GM20000 (cell line): ENCODE data around the gene ATL1.
A peak's percentile ranks its signal among the peaks of the same experiment; 100 is the strongest.
"Not testable (repeated sequence)": the region's sequence is repeated elsewhere in the genome, so short reads cannot be mapped to it uniquely, and the experiment has no call there.

Experiments
- DNase-seq: peaks from one replicate; pipeline ENCODE4 v3.0.0; 2012; ENCODE audit warnings: low spot score
- CTCF ChIP-seq: IDR thresholded peaks from 2 replicates; pipeline ENCODE4 v1.5.1; 2012; ENCODE audit warnings: mild to moderate bottlenecking, control low read depth; ENCODE audit errors: extremely low read depth, missing control alignments

Gene ATL1

GRCh38 chr14:50657753-50658152, 97.8 kb downstream of the ATL1 start:
- DNase-seq = no peak
- no peak for TF ChIP-seq CTCF

DNA sequence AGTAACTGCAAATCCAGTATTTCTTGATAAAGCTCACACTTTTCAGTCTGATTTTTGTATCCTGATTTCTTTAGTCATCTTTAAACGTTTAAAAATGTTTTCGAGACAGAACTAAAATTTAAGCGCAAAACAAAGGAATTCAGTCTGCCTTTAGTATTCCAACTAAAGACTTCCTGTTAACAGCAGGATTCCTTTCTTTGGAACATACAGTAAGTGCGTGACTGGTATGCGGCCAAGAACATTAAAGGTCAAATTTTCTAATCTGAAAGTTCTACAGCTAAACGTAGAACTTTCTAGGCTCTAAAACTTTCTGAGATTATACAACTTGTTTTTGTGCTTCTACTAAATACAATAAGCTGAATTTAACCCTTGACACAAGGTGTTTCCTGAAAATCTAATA, 98.3 kb downstream of the ATL1 start:
- no peak for DNase-seq

DNA sequence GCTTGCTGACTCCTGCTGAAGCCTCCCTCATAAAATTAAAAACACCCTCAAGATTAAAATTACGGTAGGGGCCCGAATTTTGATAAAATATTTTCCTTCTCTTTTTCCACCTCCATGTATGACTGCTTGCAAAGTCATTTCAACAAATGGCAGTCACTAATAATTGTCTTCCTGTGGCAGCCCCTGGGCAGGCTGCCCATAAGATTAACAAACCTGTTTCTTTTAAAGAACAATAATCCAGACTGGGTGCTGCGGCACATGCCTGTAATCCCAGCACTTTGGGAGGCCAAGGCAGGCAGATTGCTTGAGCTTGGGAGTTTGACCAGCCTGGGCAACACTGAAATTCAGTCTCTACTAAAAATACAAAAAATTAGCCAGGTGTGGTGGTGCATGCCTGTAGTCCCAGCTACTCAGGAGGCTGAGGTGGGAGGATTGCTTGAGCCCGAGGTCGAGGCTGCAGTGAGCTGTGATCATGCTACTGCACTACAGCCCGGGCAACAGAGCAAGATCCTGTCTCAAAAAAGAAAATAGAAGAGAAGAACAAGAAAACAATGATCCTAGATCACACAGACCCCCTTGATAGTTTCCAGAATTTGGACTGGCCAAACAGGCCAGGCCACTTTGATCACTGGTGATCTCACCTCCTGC, 99.5 kb downstream of the ATL1 start:
- DNase-seq = no peak
- TF ChIP-seq CTCF = no peak

More for the DNA sequence above, 98.3 kb downstream of the ATL1 start:
- TF ChIP-seq CTCF = no peak

- DNase-seq = not testable (repeated sequence)
Observed at GRCh38 chr14:50664579-50664978, 104.6 kb downstream of the ATL1 start.

DNA sequence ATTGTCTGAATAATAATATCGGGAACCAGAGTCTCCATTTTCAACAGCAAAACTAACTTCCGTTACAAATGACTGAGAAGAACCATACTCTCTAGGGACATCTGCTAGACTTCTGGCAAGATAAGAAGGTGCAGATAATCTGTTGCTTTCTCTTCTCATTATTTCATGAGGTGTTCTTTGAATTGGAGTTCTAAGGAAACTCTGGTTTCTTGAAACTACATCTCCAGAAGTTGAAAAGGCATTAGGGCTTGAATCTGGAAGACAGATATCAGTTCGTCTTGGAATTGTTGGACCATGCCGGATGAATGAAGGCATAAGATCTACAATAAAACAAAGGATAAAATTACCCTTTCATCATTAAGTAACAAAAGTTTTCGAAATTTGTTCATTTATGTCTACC, 105.4 kb downstream of the ATL1 start:
- not testable (repeated sequence) for DNase-seq

GRCh38 chr14:50666772-50667683, 107.1 kb downstream of the ATL1 start:
- peak; percentile 19 for DNase-seq
- no peak for TF ChIP-seq CTCF

DNA sequence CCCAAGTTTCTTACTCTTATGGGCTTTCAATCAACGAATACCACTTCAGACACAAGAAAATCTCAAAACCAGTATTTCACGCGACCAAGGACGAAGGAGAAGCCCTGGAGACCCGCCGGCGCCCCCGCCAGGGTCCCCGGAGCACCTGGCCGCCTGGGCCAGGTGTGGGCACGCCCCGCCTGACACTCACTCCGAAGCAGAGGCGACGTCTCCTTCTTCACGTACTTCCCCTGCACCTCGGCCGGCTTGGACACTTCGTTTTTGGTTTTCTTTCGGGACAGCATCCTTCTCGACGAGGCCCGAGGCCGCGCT, 107.7 kb downstream of the ATL1 start:
- no peak for TF ChIP-seq CTCF
- DNase-seq = peak; percentile 32

GRCh38 chr14:50667996-50668825, 108.3 kb downstream of the ATL1 start, which contains the start of gene SAV1:
Gene SAV1 (minus strand): TSS chr14:50668306. CDS start chr14:50667967, 339 bp downstream.
- no peak for TF ChIP-seq CTCF
- DNase-seq = peak; percentile 67
